Measurements from ENCODE around the gene NFXL1. TPM values are rescaled to one million over a fixed set of nuclear protein-coding genes. Genes with fewer than 3 reads are reported as not detected.

NFXL1 gene
- total RNA-seq, 4 donors from 2014 or later, result 10.8 to 21.6 (median 16.3) TPM

- Histone ChIP-seq H3K27me3 (peaks cover 3% of the 10 kb centered on the region), H3K27ac (peak overlapping the region; percentile 62), H3K36me3 (peaks cover 13% of the 10 kb centered on the region), H3K4me3 (peak overlapping the region; percentile 69), H3K4me1 (peaks cover 37% of the 10 kb centered on the region), H3K9me3 (no peaks in the 10 kb centered on the region)
- 52% methylated on average over 4 of the region's 4 CpGs for WGBS
- no peak for DNase-seq (ENCODE audit: low spot score in 2 of 2)
- no peak for TF ChIP-seq POLR2A (IDR thresholded peaks at IDR 0.05)
Measured at GRCh38 chr4:47838445-47838844, 75.9 kb downstream of the NFXL1 start.

- H3K4me1 ChIP-seq, result peaks cover 37% of the 10 kb centered on the region
- no peaks in the 10 kb centered on the region for H3K9me3 ChIP-seq
- H3K36me3 ChIP-seq, result peaks cover 9% of the 10 kb centered on the region
- DNase-seq (ENCODE audit: low spot score in 2 of 2), result peak in 1 of 2 donors; percentile 76
- 4% methylated on average over 16 of the region's 16 CpGs for WGBS
- peak within 1 kb of the TSS; percentile 62 for H3K27ac ChIP-seq
- H3K27me3 ChIP-seq, result peaks cover 3% of the 10 kb centered on the region
- no peak for TF ChIP-seq POLR2AphosphoS5 (IDR thresholded peaks at IDR 0.05)
- TF ChIP-seq EP300 (IDR thresholded peaks at IDR 0.05), result no peak
- no peak for TF ChIP-seq CTCF (IDR thresholded peaks at IDR 0.05)
- no peak for TF ChIP-seq POLR2A (IDR thresholded peaks at IDR 0.05)
- peak within 1 kb of the TSS; percentile 69 for H3K4me3 ChIP-seq
Measured at GRCh38 chr4:47837908-47838294, 76.5 kb downstream of the NFXL1 start, which contains the start of gene CORIN. TSS of gene CORIN (minus strand) at chr4:47838067. CDS start at chr4:47837949, 118 bp downstream.

- peak overlapping the region; percentile 69 for H3K4me3 ChIP-seq
- DNase-seq (ENCODE audit: low spot score in 2 of 2), result peak; percentile 65 to 78
- peaks cover 3% of the 10 kb centered on the region for H3K27me3 ChIP-seq
- no peaks in the 10 kb centered on the region for H3K9me3 ChIP-seq
- peaks cover 4% of the 10 kb centered on the region for H3K36me3 ChIP-seq
- peaks cover 37% of the 10 kb centered on the region for H3K4me1 ChIP-seq
- peak overlapping the region; percentile 62 for H3K27ac ChIP-seq
- WGBS, result 1% methylated on average over 13 of the region's 58 CpGs
- no peak for TF ChIP-seq POLR2AphosphoS5 (IDR thresholded peaks at IDR 0.05)
Measured at GRCh38 chr4:47837094-47837907, 77.1 kb downstream of the NFXL1 start.

GRCh38 chr4:47836641-47837093 lies 77.7 kb downstream of the NFXL1 start:
- 3% methylated on average over 17 of the region's 27 CpGs for WGBS

GRCh38 chr4:47835494-47835893 lies 78.9 kb downstream of the NFXL1 start:
- H3K4me1 ChIP-seq, result peaks cover 45% of the 10 kb centered on the region
- H3K9me3 ChIP-seq, result no peaks in the 10 kb centered on the region
- 75% methylated on average over 2 of the region's 2 CpGs for WGBS
- no peaks in the 10 kb centered on the region for H3K36me3 ChIP-seq
- peak overlapping the region; percentile 69 for H3K4me3 ChIP-seq
- DNase-seq (ENCODE audit: low spot score in 2 of 2), result no peak
- TF ChIP-seq POLR2AphosphoS5 (IDR thresholded peaks at IDR 0.05) (no peak), CTCF (IDR thresholded peaks at IDR 0.05) (no peak), EP300 (IDR thresholded peaks at IDR 0.05) (no peak), POLR2A (IDR thresholded peaks at IDR 0.05) (no peak)
- peaks cover 3% of the 10 kb centered on the region for H3K27me3 ChIP-seq
- no peak overlapping the region for H3K27ac ChIP-seq

More at GRCh38 chr4:47836641-47837093, 77.7 kb downstream of the NFXL1 start:
- H3K4me3 ChIP-seq, result peak overlapping the region; percentile 69
- peak overlapping the region; percentile 62 for H3K27ac ChIP-seq
- H3K27me3 ChIP-seq, result peaks cover 3% of the 10 kb centered on the region
- H3K9me3 ChIP-seq, result no peaks in the 10 kb centered on the region
- no peaks in the 10 kb centered on the region for H3K36me3 ChIP-seq
- TF ChIP-seq POLR2A (IDR thresholded peaks at IDR 0.05), result no peak
- peak; percentile 3 to 61 for TF ChIP-seq CTCF (IDR thresholded peaks at IDR 0.05)
- no peak for TF ChIP-seq POLR2AphosphoS5 (IDR thresholded peaks at IDR 0.05)
- peak; percentile 86 to 91 for DNase-seq (ENCODE audit: low spot score in 2 of 2)
- H3K4me1 ChIP-seq, result peaks cover 37% of the 10 kb centered on the region

GRCh38 chr4:47831026-47831679 lies 83.2 kb downstream of the NFXL1 start:
- no peak overlapping the region for H3K27ac ChIP-seq
- H3K4me1 ChIP-seq, result peaks cover 16% of the 10 kb centered on the region
- no peak for TF ChIP-seq POLR2A (IDR thresholded peaks at IDR 0.05)
- no peak for TF ChIP-seq CTCF (IDR thresholded peaks at IDR 0.05)
- no peak for TF ChIP-seq POLR2AphosphoS5 (IDR thresholded peaks at IDR 0.05)
- no peak for TF ChIP-seq EP300 (IDR thresholded peaks at IDR 0.05)
- no peaks in the 10 kb centered on the region for H3K9me3 ChIP-seq
- H3K4me3 ChIP-seq, result no peak overlapping the region
- 51% methylated on average over 5 of the region's 5 CpGs for WGBS
- no peak for DNase-seq (ENCODE audit: low spot score in 2 of 2)
- H3K27me3 ChIP-seq, result no peaks in the 10 kb centered on the region
- no peaks in the 10 kb centered on the region for H3K36me3 ChIP-seq
